Measurements from ENCODE around the gene S100A14. TPM values are rescaled to one million over a fixed set of nuclear protein-coding genes. Genes with fewer than 3 reads are reported as not detected.
A peak's percentile ranks its signal among the peaks of the same experiment; 100 is the strongest.

S100A14 gene
- polyA plus RNA-seq, 1 of the 3 experiments (the other 2 are of a cell fraction), result 0.15 TPM

DNA sequence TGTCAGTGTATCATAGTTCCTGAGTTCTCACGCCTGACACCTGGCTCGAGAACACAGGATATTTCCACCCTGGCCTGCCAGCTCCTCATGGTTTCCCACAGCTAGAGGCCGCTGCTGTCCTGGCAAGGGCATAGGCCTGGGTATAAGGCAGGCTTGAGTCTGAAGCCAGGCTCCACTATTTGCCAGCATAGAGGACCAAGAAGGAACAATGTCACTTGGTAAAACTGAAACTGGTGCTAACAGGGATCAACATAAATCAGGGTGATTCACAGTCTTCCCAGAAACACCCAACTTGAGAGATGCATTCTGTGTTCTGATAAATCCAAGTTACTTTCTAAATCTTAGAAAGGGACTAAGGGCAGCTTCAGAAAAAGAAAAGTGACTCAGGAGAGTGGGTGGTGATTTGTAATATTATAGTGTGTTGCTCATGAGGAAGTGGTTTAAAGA, 43.5 kb downstream of the S100A14 start:
- CTCF ChIA-PET, result interaction anchor here (0.6 to 7.4 kb wide), 39 partner anchors 9 to 220 kb away, joined by 3 to 283 read pairs (median 5); partner anchors contain the start of genes CHTOP, NPR1, S100A14 and S100A16
- H3K4me2 ChIP-seq, result peak overlapping the region; percentile 7; the same call in 1 of the 2 replicates
- peak; percentile 78 for DNase-seq
- no peaks in the 10 kb centered on the region for H3K27me3 ChIP-seq (ENCODE audit: insufficient read depth)
- POLR2A ChIA-PET, result interaction anchor here (2.1 kb wide), 1 partner anchor 62 kb away, joined by 12 read pairs; the partner anchor contains the start of gene CHTOP
- 0% methylated on average over 3 of the region's 3 CpGs for WGBS (ENCODE audit: low lambda C conversion rate)
- H3K9ac ChIP-seq, result peak overlapping the region; percentile 33; the same call in 1 of the 2 replicates
- no peaks in the 10 kb centered on the region for H3K79me2 ChIP-seq (ENCODE audit: insufficient read depth)
- peak overlapping the region; percentile 4 to 77; a peak in 3 of 4 replicates for H3K27ac ChIP-seq (ENCODE audit: low read depth in 2 of 2, low read length in 1 of 2)
- no peak overlapping the region for H3K4me3 ChIP-seq (ENCODE audit: low read depth in 2 of 2, low read length in 1 of 2)
- no peaks in the 10 kb centered on the region for H3K36me3 ChIP-seq (replicated peaks in 1 of 2; ENCODE audit: control insufficient read depth in 1 of 2, insufficient read depth in 2 of 2, low read length in 1 of 2)
- H3K4me1 ChIP-seq (ENCODE audit: control insufficient read depth in 1 of 2, insufficient read depth in 2 of 2, low read depth in 1 of 2, low read length in 1 of 2), result peaks cover 12 to 15% of the 10 kb centered on the region in 2 experiments
- H3F3A ChIP-seq (replicated peaks; ENCODE audit: insufficient read depth), result peaks cover 22% of the 10 kb centered on the region
- H3K9me3 ChIP-seq, result no peaks in the 10 kb centered on the region
- no peaks in the 10 kb centered on the region for H3K9me2 ChIP-seq
- TF ChIP-seq, protein P1, sequence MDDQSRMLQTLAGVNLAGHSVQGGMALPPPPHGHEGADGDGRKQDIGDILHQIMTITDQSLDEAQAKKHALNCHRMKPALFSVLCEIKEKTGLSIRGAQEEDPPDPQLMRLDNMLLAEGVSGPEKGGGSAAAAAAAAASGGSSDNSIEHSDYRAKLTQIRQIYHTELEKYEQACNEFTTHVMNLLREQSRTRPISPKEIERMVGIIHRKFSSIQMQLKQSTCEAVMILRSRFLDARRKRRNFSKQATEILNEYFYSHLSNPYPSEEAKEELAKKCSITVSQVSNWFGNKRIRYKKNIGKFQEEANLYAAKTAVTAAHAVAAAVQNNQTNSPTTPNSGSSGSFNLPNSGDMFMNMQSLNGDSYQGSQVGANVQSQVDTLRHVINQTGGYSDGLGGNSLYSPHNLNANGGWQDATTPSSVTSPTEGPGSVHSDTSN (IDR thresholded peaks at IDR 0.05), result no peak
- TF ChIP-seq, protein P2, sequence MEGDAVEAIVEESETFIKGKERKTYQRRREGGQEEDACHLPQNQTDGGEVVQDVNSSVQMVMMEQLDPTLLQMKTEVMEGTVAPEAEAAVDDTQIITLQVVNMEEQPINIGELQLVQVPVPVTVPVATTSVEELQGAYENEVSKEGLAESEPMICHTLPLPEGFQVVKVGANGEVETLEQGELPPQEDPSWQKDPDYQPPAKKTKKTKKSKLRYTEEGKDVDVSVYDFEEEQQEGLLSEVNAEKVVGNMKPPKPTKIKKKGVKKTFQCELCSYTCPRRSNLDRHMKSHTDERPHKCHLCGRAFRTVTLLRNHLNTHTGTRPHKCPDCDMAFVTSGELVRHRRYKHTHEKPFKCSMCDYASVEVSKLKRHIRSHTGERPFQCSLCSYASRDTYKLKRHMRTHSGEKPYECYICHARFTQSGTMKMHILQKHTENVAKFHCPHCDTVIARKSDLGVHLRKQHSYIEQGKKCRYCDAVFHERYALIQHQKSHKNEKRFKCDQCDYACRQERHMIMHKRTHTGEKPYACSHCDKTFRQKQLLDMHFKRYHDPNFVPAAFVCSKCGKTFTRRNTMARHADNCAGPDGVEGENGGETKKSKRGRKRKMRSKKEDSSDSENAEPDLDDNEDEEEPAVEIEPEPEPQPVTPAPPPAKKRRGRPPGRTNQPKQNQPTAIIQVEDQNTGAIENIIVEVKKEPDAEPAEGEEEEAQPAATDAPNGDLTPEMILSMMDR (IDR thresholded peaks at IDR 0.05), result peak; percentile 96
- no peak for TF ChIP-seq FOSL2 (IDR thresholded peaks at IDR 0.05; ENCODE audit: borderline replicate concordance, low read depth)
- TF ChIP-seq EZH2phosphoT487 (IDR thresholded peaks at IDR 0.05; ENCODE audit: borderline replicate concordance, low read depth), result no peak
- TF ChIP-seq NFIC (IDR thresholded peaks at IDR 0.05; ENCODE audit: borderline replicate concordance), result no peak
- 0 out of 2 replicates have a peak, but pooled peaks have one; percentile 13 for TF ChIP-seq IRF3 (IDR thresholded peaks at IDR 0.05; ENCODE audit: low read depth, low read length)
- no peak for TF ChIP-seq ELF1 (IDR thresholded peaks at IDR 0.05)
- peak; percentile 91 for TF ChIP-seq RAD21 (IDR thresholded peaks at IDR 0.05; ENCODE audit: low read length)
- peak; percentile 73 for TF ChIP-seq SMC3 (IDR thresholded peaks at IDR 0.05; ENCODE audit: low read depth, low read length)
- 0 out of 2 replicates have a peak, but pooled peaks have one; percentile 53 for TF ChIP-seq SIN3A (IDR thresholded peaks at IDR 0.05; ENCODE audit: borderline replicate concordance, low read depth, low read length)
- TF ChIP-seq, protein P3, sequence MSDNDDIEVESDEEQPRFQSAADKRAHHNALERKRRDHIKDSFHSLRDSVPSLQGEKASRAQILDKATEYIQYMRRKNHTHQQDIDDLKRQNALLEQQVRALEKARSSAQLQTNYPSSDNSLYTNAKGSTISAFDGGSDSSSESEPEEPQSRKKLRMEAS (IDR thresholded peaks at IDR 0.05; ENCODE audit: low read depth), result peak; percentile 62; the same call in 1 of the 2 replicates
- H2AFZ ChIP-seq (ENCODE audit: low read depth), result peak overlapping the region; percentile 79
- H4K20me1 ChIP-seq (ENCODE audit: insufficient read depth), result no peaks in the 10 kb centered on the region

DNA sequence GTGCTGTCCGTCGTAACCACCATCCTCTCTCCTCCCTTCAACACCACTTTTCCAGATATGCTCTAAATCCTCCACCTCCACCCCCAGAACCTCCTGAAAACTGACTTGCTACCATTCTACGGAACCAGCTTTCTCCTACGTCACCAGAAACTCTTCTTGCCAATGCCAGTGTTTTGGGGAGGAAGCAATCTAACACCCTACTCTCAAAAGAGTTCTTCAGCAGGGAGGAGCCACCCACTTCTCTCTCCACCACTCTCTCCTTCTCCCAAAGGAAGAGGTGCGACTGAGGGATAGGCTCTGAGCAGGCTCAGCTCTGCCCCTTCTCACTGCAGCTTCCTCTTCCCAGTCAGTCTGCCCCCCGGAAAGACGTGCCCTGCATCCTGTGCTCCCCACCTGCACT, 44.4 kb downstream of the S100A14 start:
- Histone ChIP-seq H3K27ac (ENCODE audit: low read depth in 2 of 2, low read length in 1 of 2) (peak overlapping the region in 1 of 2 experiments; percentile 77; a peak in 1 of 4 replicates), H3K9me3 (no peaks in the 10 kb centered on the region), H3K4me1 (ENCODE audit: control insufficient read depth in 1 of 2, insufficient read depth in 2 of 2, low read depth in 1 of 2, low read length in 1 of 2) (peaks cover 18 to 22% of the 10 kb centered on the region in 2 experiments), H3K9me2 (no peaks in the 10 kb centered on the region), H3K9ac (no peak overlapping the region; the same call in 1 of the 2 replicates), H3F3A (replicated peaks; ENCODE audit: insufficient read depth) (peaks cover 26% of the 10 kb centered on the region), H3K79me2 (ENCODE audit: insufficient read depth) (no peaks in the 10 kb centered on the region), H3K4me2 (no peak overlapping the region), H2AFZ (ENCODE audit: low read depth) (no peak overlapping the region), H3K36me3 (replicated peaks in 1 of 2; ENCODE audit: control insufficient read depth in 1 of 2, insufficient read depth in 2 of 2, low read length in 1 of 2) (no peaks in the 10 kb centered on the region), H4K20me1 (ENCODE audit: insufficient read depth) (no peaks in the 10 kb centered on the region), H3K4me3 (ENCODE audit: low read depth in 2 of 2, low read length in 1 of 2) (no peak overlapping the region), H3K27me3 (ENCODE audit: insufficient read depth) (no peaks in the 10 kb centered on the region)
- 86% methylated on average over 7 of the region's 7 CpGs for WGBS (ENCODE audit: low lambda C conversion rate)
- POLR2A ChIA-PET, result interaction anchor here (2.1 kb wide), 1 partner anchor 62 kb away, joined by 12 read pairs; the partner anchor contains the start of gene CHTOP
- DNase-seq, result no peak
- CTCF ChIA-PET, result interaction anchor here (0.8 to 7.4 kb wide), 26 partner anchors 8 to 219 kb away, joined by 4 to 283 read pairs (median 8); partner anchors contain the start of genes CHTOP, S100A14, S100A16 and S100A6
- TF ChIP-seq IRF3 (IDR thresholded peaks at IDR 0.05; ENCODE audit: low read depth, low read length), result no peak
- no peak for TF ChIP-seq RXRA (IDR thresholded peaks at IDR 0.05; ENCODE audit: borderline replicate concordance, low read depth)
- TF ChIP-seq GABPA (IDR thresholded peaks at IDR 0.05; ENCODE audit: low read depth), result no peak
- no peak for TF ChIP-seq POLR2AphosphoS5 (IDR thresholded peaks at IDR 0.05; ENCODE audit: low read depth, low read length)
- no peak for TF ChIP-seq TCF12 (IDR thresholded peaks at IDR 0.05)
- no peak for TF ChIP-seq GATA2 (CRISPR knock-in tag; IDR thresholded peaks at IDR 0.05)
- no peak for TF ChIP-seq MEF2A (IDR thresholded peaks at IDR 0.05; ENCODE audit: borderline replicate concordance, low read depth)
- no peak for TF ChIP-seq YY1 (IDR thresholded peaks at IDR 0.05; ENCODE audit: low read depth)
- TF ChIP-seq RFX5 (IDR thresholded peaks at IDR 0.05; ENCODE audit: low read length), result no peak
- TF ChIP-seq, protein P1 (IDR thresholded peaks at IDR 0.05), result no peak
- no peak for TF ChIP-seq TEAD4 (IDR thresholded peaks at IDR 0.05; ENCODE audit: borderline replicate concordance, insufficient read depth)

Data from SK-N-SH (cell line).